Upper lobe of left lung (tissue), 4 donors: ENCODE measurements around the gene ZDHHC8.

Experiments used
- POLR2A ChIP-seq, 4 donors: fragments of 450-650 bp; IDR thresholded peaks; one replicate each; pipeline ENCODE4 v1.5.1; 2016 to 2017; ENCODE audit warnings: antibody characterized with exemption in 4 of 4, mild to moderate bottlenecking in 2 of 4
- POLR2AphosphoS5 ChIP-seq, 2 donors: sonication (generic); formaldehyde crosslinking; IDR thresholded peaks; one replicate each; pipeline ENCODE4 v1.5.1; 2017; ENCODE audit warnings: antibody characterized with exemption in 2 of 2
- TF ChIP-seq, protein P1 (sequence below), 6 experiments: fragments of 450-650 bp in 4 of 6; fragments of 200-600 bp in 2 of 6; sonication (generic) in 2 of 6; IDR thresholded peaks; one replicate each; pipeline ENCODE4 v1.5.1; 2016 to 2019; ENCODE audit warnings: antibody characterized with exemption in 6 of 6

DNA sequence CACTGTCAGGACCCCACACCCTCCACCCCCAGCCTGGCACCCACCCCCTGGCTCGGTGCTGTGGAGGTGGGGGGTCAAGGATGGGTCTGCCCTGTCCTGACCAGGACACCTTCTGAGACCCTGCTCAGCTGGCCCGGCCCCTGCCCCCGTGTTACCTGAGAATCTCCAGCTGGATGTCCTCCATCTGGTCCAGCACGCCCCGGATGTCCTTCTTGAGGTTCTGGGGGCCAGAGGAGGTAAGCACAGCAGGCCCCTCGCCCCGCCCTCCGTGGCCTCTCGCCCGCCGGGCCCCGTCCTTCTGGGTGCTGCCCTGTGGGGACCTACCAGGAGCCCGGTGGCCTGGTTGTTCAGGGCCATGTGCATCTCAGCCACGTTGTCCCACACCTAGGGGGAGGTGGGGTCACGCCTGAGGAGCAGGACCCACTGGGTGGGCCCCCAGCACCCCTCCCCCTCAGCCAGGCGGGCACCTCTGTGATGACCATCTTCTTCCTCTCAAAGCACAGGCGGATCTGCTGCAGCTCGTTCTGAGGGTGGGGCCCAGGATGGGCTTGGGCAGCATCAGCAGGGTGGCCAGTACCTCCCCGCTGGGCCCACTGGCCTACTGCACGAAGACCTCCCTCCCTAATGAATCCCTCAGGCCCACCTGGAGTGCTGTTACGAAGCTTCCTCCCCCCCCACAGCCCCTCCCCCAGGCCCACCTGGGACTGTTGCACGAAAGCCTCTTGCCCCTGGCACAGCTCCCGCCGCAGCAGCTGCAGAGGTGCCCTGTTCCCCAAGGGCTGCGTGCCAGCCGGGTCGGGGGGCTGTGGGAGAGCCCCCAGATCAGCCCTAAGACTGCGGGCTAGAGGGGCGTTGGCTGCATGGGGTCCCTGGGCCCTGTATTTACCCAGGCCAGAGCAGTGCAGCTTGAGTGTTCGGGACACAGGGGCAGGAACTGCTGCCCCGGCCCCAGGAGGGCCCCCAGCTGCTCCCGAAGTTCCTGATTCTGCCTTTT, 17.9 kb downstream of the ZDHHC8 start:
- no peak for TF ChIP-seq POLR2A (IDR thresholded peaks at IDR 0.05)
- TF ChIP-seq, protein P1, sequence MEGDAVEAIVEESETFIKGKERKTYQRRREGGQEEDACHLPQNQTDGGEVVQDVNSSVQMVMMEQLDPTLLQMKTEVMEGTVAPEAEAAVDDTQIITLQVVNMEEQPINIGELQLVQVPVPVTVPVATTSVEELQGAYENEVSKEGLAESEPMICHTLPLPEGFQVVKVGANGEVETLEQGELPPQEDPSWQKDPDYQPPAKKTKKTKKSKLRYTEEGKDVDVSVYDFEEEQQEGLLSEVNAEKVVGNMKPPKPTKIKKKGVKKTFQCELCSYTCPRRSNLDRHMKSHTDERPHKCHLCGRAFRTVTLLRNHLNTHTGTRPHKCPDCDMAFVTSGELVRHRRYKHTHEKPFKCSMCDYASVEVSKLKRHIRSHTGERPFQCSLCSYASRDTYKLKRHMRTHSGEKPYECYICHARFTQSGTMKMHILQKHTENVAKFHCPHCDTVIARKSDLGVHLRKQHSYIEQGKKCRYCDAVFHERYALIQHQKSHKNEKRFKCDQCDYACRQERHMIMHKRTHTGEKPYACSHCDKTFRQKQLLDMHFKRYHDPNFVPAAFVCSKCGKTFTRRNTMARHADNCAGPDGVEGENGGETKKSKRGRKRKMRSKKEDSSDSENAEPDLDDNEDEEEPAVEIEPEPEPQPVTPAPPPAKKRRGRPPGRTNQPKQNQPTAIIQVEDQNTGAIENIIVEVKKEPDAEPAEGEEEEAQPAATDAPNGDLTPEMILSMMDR (IDR thresholded peaks at IDR 0.05), result no peak
- TF ChIP-seq POLR2AphosphoS5 (IDR thresholded peaks at IDR 0.05), result no peak
